GM19467 (cell line): Measurements from ENCODE around the gene MESP1.

Source experiments
- ATAC-seq: cut with Tn5 transposase; IDR thresholded peaks from one replicate; pipeline ENCODE4 v1.9.1; 2021; ENCODE audit warnings: mild to moderate bottlenecking, moderate library complexity; ENCODE audit not compliant: unreplicated experiment

MESP1 gene

DNA sequence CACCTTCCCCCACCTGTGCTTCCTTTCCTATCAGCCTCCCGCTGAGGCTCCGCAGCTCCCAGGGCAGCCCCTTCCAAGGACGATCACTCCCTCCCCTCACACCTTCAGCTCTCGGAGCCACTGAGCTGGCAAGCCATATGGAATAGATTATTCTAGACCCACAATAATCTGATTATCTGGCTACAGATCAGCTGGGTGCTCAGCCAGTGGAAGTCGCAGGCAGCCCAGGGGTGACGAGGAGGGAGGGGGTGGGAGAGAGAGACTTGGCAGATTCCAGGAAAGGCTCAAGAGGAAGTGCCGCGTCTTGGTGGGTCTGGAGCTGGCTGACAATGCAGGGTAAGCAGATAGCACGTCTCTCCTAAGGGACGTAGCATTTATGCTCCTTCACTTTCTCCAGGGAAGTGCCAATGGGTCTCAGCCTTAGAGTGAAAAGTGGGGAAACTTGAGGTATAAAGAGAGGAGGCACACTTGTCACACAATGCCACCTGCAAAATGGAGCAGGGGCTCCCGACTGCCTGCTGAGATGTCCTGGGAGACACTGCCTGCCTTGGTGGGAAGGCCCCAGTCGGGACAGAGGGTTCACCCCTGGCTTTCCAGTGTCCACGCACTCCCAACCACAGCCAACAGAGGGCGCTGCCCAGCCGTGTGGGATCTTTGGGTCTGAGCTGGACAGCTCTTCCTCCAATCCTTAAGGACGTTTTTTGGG lies 9.4 kb upstream of the MESP1 start:
- ATAC-seq, result no peak

DNA sequence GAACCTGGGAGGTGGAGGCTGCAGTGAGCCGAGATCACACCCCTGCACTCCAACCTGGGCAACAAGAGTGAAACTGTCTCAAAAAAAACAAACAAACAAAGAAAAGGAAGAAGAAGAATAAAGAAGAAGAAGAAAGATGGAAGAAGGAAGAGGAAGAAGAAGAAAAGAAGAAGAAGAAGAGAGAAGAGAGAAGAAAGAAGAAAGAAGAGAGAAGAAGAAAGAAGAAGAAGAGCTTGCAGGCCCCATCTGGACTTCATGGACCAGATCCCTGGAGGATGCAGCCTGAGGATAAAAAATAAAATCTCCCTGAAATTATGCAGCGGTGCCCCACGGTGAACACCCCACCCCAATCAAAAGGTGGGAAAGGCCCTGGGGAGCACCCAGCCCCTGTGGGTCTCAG lies 8.8 kb upstream of the MESP1 start:
- ATAC-seq, result no peak

- ATAC-seq, result no peak
These were observed 7.9 kb upstream of the MESP1 start for GRCh38 chr15:89758981-89759380.

- no peak for ATAC-seq
These were observed 7.2 kb upstream of the MESP1 start for GRCh38 chr15:89758283-89758682.

- ATAC-seq, result no peak
These were observed 5.8 kb upstream of the MESP1 start for GRCh38 chr15:89756897-89757296.

- ATAC-seq, result no peak
These were observed 4.7 kb upstream of the MESP1 start for GRCh38 chr15:89755701-89756100.

DNA sequence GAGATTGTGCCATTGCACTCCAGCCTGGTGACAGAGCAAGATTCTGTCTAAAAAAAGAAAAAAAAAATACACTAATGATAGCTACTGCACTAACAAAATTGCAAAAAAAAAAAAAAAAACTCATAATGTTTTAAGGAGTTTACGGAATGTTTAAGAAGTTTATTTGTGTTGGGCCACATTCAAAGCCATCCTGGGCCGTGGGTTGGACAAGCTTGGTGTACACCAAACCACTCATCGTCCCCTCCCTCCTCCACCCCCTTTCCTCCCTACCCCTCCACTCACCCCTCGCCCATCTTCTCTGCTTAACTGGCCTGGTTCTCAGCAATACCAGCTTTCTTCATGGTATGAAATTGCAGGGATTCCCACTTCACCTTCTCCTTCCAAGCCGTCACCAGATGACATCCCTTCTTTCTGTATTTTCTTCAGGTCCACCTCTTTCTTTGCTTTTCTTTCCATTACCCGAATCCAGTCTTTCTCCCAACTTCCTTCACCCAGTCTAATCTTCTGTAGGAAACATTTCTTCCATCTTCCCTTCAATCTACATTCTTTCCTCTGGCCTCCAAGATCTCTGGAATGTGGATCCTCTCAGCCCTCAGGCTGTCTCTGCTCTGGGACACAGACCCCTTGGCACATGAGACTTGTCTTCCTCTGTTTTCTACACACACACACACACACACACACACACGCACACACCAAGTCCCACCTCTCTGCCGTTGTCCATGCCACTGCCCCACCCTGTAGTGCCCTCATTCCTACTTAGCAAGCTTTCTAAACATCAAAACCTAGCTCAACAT lies 3.5 kb upstream of the MESP1 start:
- no peak for ATAC-seq

DNA sequence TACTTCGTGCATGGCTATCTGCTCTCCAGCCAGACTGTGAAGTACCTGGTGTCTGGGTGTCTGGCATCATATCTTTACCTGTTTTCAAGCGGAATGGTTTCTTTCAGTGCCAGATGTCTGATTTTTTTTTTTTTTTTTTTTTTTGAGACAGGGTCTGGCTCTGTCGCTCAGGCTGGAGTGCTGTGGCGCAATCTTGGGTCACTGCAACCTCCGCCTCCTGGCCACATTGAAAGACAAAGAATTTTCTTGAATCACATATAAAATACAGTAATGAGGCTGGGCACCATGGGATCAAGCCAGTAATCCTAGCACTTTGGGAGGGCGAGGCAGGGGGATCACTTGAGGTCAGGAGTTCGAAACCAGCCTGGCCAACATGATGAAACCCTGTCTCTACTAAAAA lies 2.8 kb upstream of the MESP1 start:
- no peak for ATAC-seq

DNA sequence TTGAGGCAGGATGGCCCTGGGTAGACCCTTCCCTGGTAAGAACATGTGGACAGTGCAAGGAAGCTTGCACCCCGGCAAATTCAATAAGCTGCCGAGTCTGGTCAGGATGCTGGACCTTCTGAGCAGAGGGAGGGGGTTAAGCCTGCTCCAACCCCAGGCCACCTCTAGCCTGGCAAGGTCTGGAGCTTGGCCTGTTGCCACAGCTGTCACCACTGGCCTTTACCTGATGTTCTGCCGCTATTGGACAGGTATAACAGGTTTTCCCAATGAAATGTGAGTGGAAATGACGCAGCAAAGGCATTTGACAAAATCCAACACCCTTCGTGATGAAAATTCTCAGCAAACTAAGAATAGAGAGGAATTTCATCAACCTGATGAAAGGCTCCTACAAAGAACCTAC lies 699 bp upstream of the MESP1 start:
- ATAC-seq, result no peak

DNA sequence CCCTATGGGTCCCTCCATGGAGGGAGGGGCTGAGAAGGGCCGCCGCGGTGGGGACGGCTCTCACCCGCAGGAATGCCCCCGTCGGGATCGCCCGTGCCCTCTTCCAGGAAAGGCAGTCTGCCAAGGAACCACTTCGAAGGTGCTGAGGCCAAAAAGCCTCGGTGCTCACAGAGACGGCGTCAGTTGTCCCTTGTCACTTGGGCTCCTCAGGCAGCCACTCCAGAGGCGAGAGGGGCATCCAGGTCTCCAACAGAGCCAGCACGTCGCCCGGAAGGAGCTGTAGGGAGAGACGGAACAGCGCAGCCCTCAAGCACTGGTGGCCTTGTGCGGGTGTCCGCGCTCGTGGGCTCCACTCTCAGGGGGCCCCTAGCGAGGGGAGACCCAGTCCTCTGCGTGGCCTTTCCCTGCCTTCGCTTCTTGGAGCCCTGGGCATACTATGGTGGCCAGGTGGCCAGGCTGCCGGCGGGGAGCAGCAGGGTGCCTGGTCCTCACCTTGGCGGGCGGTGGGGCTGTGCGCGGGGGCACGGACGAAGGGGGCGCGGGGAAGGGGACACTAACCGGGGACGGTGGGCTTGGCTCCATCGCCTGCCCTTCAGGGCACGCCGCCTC lies 994 bp downstream of the MESP1 start:
- peak; percentile 18 for ATAC-seq

DNA sequence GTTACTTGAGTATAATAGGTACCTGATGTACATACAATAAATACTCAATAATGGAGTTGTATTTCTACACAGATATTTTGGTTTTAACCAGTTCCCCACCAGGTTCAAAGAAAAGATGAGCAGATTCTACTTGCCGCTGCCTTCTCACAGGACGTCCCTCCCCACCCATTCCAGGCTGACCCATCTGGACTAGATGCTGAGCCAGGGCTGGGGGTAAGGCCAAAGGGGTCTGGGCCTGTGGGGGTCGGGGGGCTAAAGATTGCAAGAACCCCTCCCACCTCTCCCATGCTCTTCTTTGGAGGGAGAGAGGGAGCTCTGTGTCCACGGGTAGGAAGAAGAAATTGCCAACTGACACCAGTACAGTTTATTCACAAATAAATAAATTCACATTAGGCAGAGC lies 1.5 kb downstream of the MESP1 start:
- ATAC-seq, result no peak

DNA sequence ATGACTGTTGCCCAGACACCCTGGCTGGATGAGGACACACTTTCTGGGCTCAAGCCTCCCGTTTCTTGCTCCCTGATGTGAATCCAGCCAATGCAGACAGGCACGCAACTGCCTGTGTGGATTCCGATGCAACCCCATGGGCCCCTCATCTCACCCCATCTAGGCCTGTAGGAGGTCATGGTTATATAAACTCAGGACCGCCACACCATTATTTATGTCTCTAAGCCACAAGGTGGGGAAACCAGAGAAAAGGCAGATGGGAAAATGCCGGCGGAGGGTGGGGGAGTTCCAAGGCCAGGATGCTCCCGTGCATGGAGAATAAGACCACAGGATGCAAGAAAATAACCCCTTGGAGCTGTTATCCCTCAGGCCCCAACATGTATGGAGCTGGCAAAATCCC lies 2.0 kb downstream of the MESP1 start:
- no peak for ATAC-seq

GRCh38 chr15:89747708-89748682 lies 3.1 kb downstream of the MESP1 start:
- ATAC-seq, result no peak

DNA sequence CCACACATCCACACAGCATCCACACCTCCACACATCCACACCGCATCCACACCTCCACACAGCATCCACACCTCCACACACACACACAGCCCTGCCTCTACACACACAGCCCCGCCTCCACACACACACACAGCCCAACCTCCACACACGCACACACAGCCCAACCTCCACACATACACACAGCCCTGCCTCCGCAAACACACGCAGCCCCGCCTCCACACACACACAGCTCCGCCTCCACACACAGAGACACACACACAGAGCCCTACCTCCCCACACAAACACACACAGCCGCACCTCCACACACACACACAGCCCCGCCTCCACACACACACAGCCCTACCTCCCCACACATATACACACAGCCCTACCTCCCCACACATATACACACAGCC lies 4.7 kb downstream of the MESP1 start:
- no peak for ATAC-seq

- no peak for ATAC-seq
These were observed 5.3 kb downstream of the MESP1 start for GRCh38 chr15:89745768-89746167.

- ATAC-seq, result no peak
These were observed 5.9 kb downstream of the MESP1 start for GRCh38 chr15:89745131-89745530.

GRCh38 chr15:89743594-89743993 lies 7.5 kb downstream of the MESP1 start:
- ATAC-seq, result no peak

- no peak for ATAC-seq
These were observed 8.0 kb downstream of the MESP1 start for GRCh38 chr15:89743011-89743410.

DNA sequence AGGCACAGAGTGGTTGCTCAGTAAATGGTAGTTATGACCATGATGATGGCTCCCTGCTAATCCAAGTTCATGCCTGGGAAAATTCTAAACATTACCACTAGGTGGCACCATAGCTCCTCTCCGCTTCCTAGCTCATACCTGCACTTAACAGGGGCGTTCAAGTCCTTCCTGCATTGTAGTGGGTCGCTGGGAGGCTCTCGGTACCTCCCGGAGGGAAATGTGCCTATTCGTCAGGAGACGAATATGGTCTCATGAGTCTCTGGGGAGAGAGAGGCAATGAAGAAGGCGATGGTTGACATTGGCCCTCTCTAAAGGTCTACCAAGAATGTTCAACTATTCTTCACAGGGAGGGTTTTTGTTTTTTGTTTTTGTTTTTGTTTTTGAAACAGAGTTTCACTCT lies 10.9 kb downstream of the MESP1 start:
- ATAC-seq, result peak; percentile 74

- ATAC-seq, result no peak
These were observed 15.3 kb downstream of the MESP1 start for GRCh38 chr15:89735773-89736172.
